H9 (cell line): Measurements from ENCODE around the gene IGFBP1. TPM values are rescaled to one million over a fixed set of nuclear protein-coding genes. Genes with fewer than 3 reads are reported as not detected.

ENCODE experiments used
- DNase-seq: peaks from one replicate; pipeline ENCODE4 v3.0.0-alpha.2; 2017
- H2AFZ ChIP-seq: one replicate; pipeline ENCODE4 v1.6.1; 2013; ENCODE audit warnings: mild to moderate bottlenecking, low read length, control low read depth, moderate library complexity
- H2AK5ac ChIP-seq: 2 replicates; pipeline ENCODE4 v1.6.1; 2013; ENCODE audit warnings: low read length, control low read depth, mixed read lengths; ENCODE audit not compliant: insufficient read length
- H2BK120ac ChIP-seq: one replicate; pipeline ENCODE4 v1.6.1; 2013; ENCODE audit warnings: low read depth, mild to moderate bottlenecking, low read length, control low read depth, inconsistent platforms; ENCODE audit not compliant: poor library complexity, severe bottlenecking
- H2BK12ac ChIP-seq: 2 replicates; pipeline ENCODE4 v1.6.1; 2013; ENCODE audit warnings: low read length, control low read depth, mixed read lengths, low read depth; ENCODE audit not compliant: insufficient read length
- H2BK15ac ChIP-seq: 2 replicates; pipeline ENCODE4 v1.6.1; 2013; ENCODE audit warnings: low read depth, low read length, control low read depth
- H2BK20ac ChIP-seq: one replicate; pipeline ENCODE4 v1.6.1; 2013; ENCODE audit warnings: low read depth, mild to moderate bottlenecking, low read length, control low read depth, inconsistent platforms; ENCODE audit not compliant: poor library complexity, severe bottlenecking
- H2BK5ac ChIP-seq: 2 replicates; pipeline ENCODE4 v1.6.1; 2013; ENCODE audit warnings: low read length, control low read depth, mixed read lengths; ENCODE audit not compliant: insufficient read length
- H3K14ac ChIP-seq: 2 replicates; pipeline ENCODE4 v1.6.1; 2013; ENCODE audit warnings: low read length, control low read depth; ENCODE audit not compliant: insufficient read depth
- H3K18ac ChIP-seq: 2 replicates; pipeline ENCODE4 v1.6.1; 2013; ENCODE audit warnings: low read depth, mild to moderate bottlenecking, mixed read lengths, low read length, control low read depth; ENCODE audit not compliant: insufficient read length
- H3K23ac ChIP-seq: 2 replicates; pipeline ENCODE4 v1.6.1; 2013; ENCODE audit warnings: low read length, control low read depth, mixed read lengths, low read depth; ENCODE audit not compliant: insufficient read length
- H3K23me2 ChIP-seq: 2 replicates; pipeline ENCODE4 v1.6.1; 2013; ENCODE audit warnings: low read depth, mild to moderate bottlenecking, mixed read lengths, low read length, control low read depth; ENCODE audit not compliant: insufficient read length, poor library complexity, severe bottlenecking
- H3K27ac ChIP-seq: 2 replicates; pipeline ENCODE4 v1.5.1; 2013; ENCODE audit warnings: low read length, control low read depth, mixed read lengths, low read depth; ENCODE audit not compliant: insufficient read length
- H3K27me3 ChIP-seq: 2 replicates; pipeline ENCODE4 v1.6.1; 2013; ENCODE audit warnings: low read length, control low read depth, inconsistent platforms; ENCODE audit not compliant: insufficient read depth
- H3K4ac ChIP-seq: 2 replicates; pipeline ENCODE4 v1.6.1; 2013; ENCODE audit warnings: low read depth, mild to moderate bottlenecking, control low read depth, inconsistent platforms, low read length, moderate library complexity
- H3K4me1 ChIP-seq: 2 replicates; pipeline ENCODE4 v1.6.1; 2013; ENCODE audit warnings: low read length, control low read depth, inconsistent platforms; ENCODE audit not compliant: insufficient read depth
- H3K4me2 ChIP-seq: 2 replicates; pipeline ENCODE4 v1.6.1; 2013; ENCODE audit warnings: low read length, control low read depth, mixed read lengths; ENCODE audit not compliant: insufficient read length, insufficient read depth
- H3K56ac ChIP-seq: 2 replicates; pipeline ENCODE4 v1.6.1; 2013; ENCODE audit warnings: low read depth, mild to moderate bottlenecking, mixed read lengths, low read length, control low read depth; ENCODE audit not compliant: insufficient read length
- H3K79me1 ChIP-seq: 2 replicates; pipeline ENCODE4 v1.6.1; 2013; ENCODE audit warnings: low read depth, mild to moderate bottlenecking, moderate library complexity, low read length, control low read depth, inconsistent platforms; ENCODE audit not compliant: insufficient read depth, poor library complexity, severe bottlenecking
- H3K79me2 ChIP-seq: 2 replicates; pipeline ENCODE4 v1.6.1; 2013; ENCODE audit warnings: low read length, control low read depth, inconsistent platforms; ENCODE audit not compliant: insufficient read depth
- H3K9ac ChIP-seq: 2 replicates; pipeline ENCODE4 v1.6.1; 2013; ENCODE audit warnings: low read length, control low read depth, mixed read lengths; ENCODE audit not compliant: insufficient read length; ENCODE audit errors: extremely low read depth
- H3K9me3 ChIP-seq: one replicate; pipeline ENCODE4 v1.6.1; 2013; ENCODE audit warnings: low read depth, low read length, inconsistent platforms; ENCODE audit not compliant: control insufficient read depth
- H3T11ph ChIP-seq: one replicate; pipeline ENCODE4 v1.6.1; 2013; ENCODE audit warnings: mild to moderate bottlenecking, low read length, control low read depth, inconsistent platforms
- H4K20me1 ChIP-seq: one replicate; pipeline ENCODE4 v1.6.1; 2013; ENCODE audit not compliant: control insufficient read depth, insufficient read length, insufficient read depth
- H4K5ac ChIP-seq: 2 replicates; pipeline ENCODE4 v1.6.1; 2013; ENCODE audit warnings: low read depth, mild to moderate bottlenecking, mixed read lengths, low read length, control low read depth; ENCODE audit not compliant: insufficient read length
- H4K8ac ChIP-seq: replicated peaks from 2 replicates; pipeline ENCODE4 v1.6.1; 2013; ENCODE audit warnings: low read length, control low read depth, mixed read lengths, low read depth; ENCODE audit not compliant: insufficient read length
- H4K91ac ChIP-seq: 2 replicates; pipeline ENCODE4 v1.6.1; 2013; ENCODE audit warnings: low read depth, mild to moderate bottlenecking, moderate library complexity, mixed read lengths, low read length, control low read depth; ENCODE audit not compliant: insufficient read length
- H3K27ac Mint-ChIP-seq, 3 experiments: 2 replicates in 2 of 3; 3 replicates in 1 of 3; pipeline ENCODE4 v1.8.0; 2020 to 2021; ENCODE audit warnings: mixed read lengths in 3 of 3, mild to moderate bottlenecking in 1 of 3, moderate library complexity in 1 of 3
- H3K27me3 Mint-ChIP-seq: 2 replicates; pipeline ENCODE4 v1.8.0; 2021; ENCODE audit warnings: low read depth, mild to moderate bottlenecking, moderate library complexity, mixed read lengths
- H3K36me3 Mint-ChIP-seq, 3 experiments: 2 replicates in 2 of 3; 3 replicates in 1 of 3; pipeline ENCODE4 v1.8.0; 2020 to 2021; ENCODE audit warnings: low read depth in 3 of 3, mixed read lengths in 3 of 3; ENCODE audit not compliant: insufficient read depth in 1 of 3
- H3K4me1 Mint-ChIP-seq, 2 experiments: 2 replicates each; pipeline ENCODE4 v1.8.0; 2020; ENCODE audit warnings: mixed read lengths in 2 of 2
- H3K4me3 Mint-ChIP-seq, 2 experiments: 2 replicates in 1 of 2; 3 replicates in 1 of 2; pipeline ENCODE4 v1.8.0; 2020 to 2021; ENCODE audit warnings: mild to moderate bottlenecking in 2 of 2, mixed read lengths in 2 of 2, moderate library complexity in 1 of 2
- H3K9me3 Mint-ChIP-seq, 2 experiments: 2 replicates in 1 of 2; 3 replicates in 1 of 2; pipeline ENCODE4 v1.8.0; 2020; ENCODE audit warnings: mild to moderate bottlenecking in 2 of 2, mixed read lengths in 2 of 2, moderate library complexity in 1 of 2
- whole genome bisulfite sequencing: extraction: QIAGEN DNeasy Blood & Tissue Kit; methylation state at CpG from one replicate; pipeline ENCODE4 v1.1.7; 2013; ENCODE audit warnings: missing lambda C conversion rate, low lambda C conversion rate, mixed read lengths; ENCODE audit not compliant: insufficient read length; ENCODE audit errors: extremely low coverage; 5-methylcytosine and 5-hydroxymethylcytosine counted together
- total RNA-seq: library from RNA; stranded (reverse); gene quantifications from 2 replicates; pipeline ENCODE4 v1.2.1, GENCODE V29; 2021
- TF ChIP-seq, protein P1 (sequence below): fragments of 200-600 bp; sonication (generic); conservative IDR thresholded peaks from 3 replicates; pipeline ENCODE4 v1.8.0; 2021; ENCODE audit warnings: antibody characterized with exemption, mild to moderate bottlenecking

Gene IGFBP1
- total RNA-seq, 1 experiment from 2014 or later: not detected

DNA sequence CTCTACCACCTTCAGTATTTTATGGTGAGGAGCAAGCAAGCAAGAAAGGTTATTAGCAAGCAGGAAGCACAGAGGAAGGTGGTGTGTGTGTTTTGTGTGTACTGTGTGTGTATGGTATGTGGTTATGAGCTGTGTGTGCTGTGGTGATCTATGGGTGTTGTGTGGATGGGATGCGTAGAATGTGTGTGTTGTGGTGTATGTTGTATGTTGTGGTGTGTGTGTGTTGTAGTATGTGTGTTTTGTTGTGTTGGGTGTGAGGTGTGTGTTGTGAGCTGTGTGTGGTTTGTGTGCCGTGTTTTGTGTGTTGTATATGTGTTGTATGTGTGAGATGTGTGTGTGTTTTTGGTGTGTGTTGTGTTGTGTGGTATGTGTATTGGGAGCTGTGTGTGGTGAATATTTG lies 49.6 kb downstream of the IGFBP1 start:
- Histone ChIP-seq H2BK20ac (no peak overlapping the region), H3K23ac (no peak overlapping the region), H2BK12ac (no peak overlapping the region), H3K9ac (no peak overlapping the region), H3K4me2 (no peak overlapping the region), H3K23me2 (no peaks in the 10 kb centered on the region), H3K4ac (no peak overlapping the region), H2BK5ac (no peak overlapping the region), H3K56ac (no peak overlapping the region), H2BK120ac (no peak overlapping the region), H2BK15ac (no peak overlapping the region), H3K18ac (no peak overlapping the region), H2AFZ (no peak overlapping the region), H4K5ac (no peak overlapping the region), H3K4me1 (no peaks in the 10 kb centered on the region), H3K27ac (no peak overlapping the region), H3K9me3 (no peaks in the 10 kb centered on the region), H3K79me1 (no peaks in the 10 kb centered on the region), H4K20me1 (no peaks in the 10 kb centered on the region), H3K27me3 (no peaks in the 10 kb centered on the region), H2AK5ac (no peak overlapping the region), H3K79me2 (no peaks in the 10 kb centered on the region), H4K91ac (no peak overlapping the region), H3K14ac (no peak overlapping the region), H4K8ac (no peak overlapping the region), H3T11ph (no peak overlapping the region)
- no peaks in the 10 kb centered on the region for H3K4me1 Mint-ChIP-seq
- TF ChIP-seq, protein P1, sequence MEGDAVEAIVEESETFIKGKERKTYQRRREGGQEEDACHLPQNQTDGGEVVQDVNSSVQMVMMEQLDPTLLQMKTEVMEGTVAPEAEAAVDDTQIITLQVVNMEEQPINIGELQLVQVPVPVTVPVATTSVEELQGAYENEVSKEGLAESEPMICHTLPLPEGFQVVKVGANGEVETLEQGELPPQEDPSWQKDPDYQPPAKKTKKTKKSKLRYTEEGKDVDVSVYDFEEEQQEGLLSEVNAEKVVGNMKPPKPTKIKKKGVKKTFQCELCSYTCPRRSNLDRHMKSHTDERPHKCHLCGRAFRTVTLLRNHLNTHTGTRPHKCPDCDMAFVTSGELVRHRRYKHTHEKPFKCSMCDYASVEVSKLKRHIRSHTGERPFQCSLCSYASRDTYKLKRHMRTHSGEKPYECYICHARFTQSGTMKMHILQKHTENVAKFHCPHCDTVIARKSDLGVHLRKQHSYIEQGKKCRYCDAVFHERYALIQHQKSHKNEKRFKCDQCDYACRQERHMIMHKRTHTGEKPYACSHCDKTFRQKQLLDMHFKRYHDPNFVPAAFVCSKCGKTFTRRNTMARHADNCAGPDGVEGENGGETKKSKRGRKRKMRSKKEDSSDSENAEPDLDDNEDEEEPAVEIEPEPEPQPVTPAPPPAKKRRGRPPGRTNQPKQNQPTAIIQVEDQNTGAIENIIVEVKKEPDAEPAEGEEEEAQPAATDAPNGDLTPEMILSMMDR: no peak
- peaks cover 5% of the 10 kb centered on the region for H3K27me3 Mint-ChIP-seq
- peaks cover 0 to 9% of the 10 kb centered on the region in 2 experiments; a peak in 4 of 5 replicates for H3K9me3 Mint-ChIP-seq
- peaks cover 2 to 5% (median 4%) of the 10 kb centered on the region in 3 experiments; a peak in 5 of 7 replicates for H3K36me3 Mint-ChIP-seq
- H3K4me3 Mint-ChIP-seq: no peak overlapping the region
- H3K27ac Mint-ChIP-seq: no peak overlapping the region
- no peak for DNase-seq
- WGBS: 100% methylated on average over 2 of the region's 2 CpGs
